Measurements from ENCODE around the gene EHMT1.
A peak's percentile ranks its signal among the peaks of the same experiment; 100 is the strongest.
"Not testable (repeated sequence)": the region's sequence is repeated elsewhere in the genome, so short reads cannot be mapped to it uniquely, and the experiment has no call there.

Gene EHMT1

GRCh38 chr9:137762414-137763061 is 143.7 kb downstream of the EHMT1 start:
- DNase-seq (ENCODE audit: low read depth) = no peak

GRCh38 chr9:137763271-137763955 is 144.6 kb downstream of the EHMT1 start:
- no peak for DNase-seq (ENCODE audit: low read depth)

GRCh38 chr9:137764171-137764671 is 145.4 kb downstream of the EHMT1 start:
- DNase-seq (ENCODE audit: low read depth) = no peak

- DNase-seq (ENCODE audit: low read depth) = no peak
Observed at GRCh38 chr9:137764981-137765380, 146.2 kb downstream of the EHMT1 start.

GRCh38 chr9:137765536-137765935 is 146.7 kb downstream of the EHMT1 start:
- no peak for DNase-seq (ENCODE audit: low read depth)

- DNase-seq (ENCODE audit: low read depth) = no peak
Observed at GRCh38 chr9:137771580-137771979, 152.8 kb downstream of the EHMT1 start.

GRCh38 chr9:137772281-137772873 is 153.6 kb downstream of the EHMT1 start:
- DNase-seq (ENCODE audit: low read depth) = peak; percentile 7

GRCh38 chr9:137774775-137775386 is 156.1 kb downstream of the EHMT1 start:
- DNase-seq (ENCODE audit: low read depth) = no peak

GRCh38 chr9:137776306-137776995 is 157.6 kb downstream of the EHMT1 start:
- no peak for DNase-seq (ENCODE audit: low read depth)

- DNase-seq (ENCODE audit: low read depth) = no peak
Observed at GRCh38 chr9:137777761-137778160, 159.0 kb downstream of the EHMT1 start.

- no peak for DNase-seq (ENCODE audit: low read depth)
Observed at GRCh38 chr9:137778336-137778735, 159.5 kb downstream of the EHMT1 start.

- DNase-seq (ENCODE audit: low read depth) = no peak
Observed at GRCh38 chr9:137778914-137779313, 160.1 kb downstream of the EHMT1 start.

GRCh38 chr9:137780031-137780430 is 161.2 kb downstream of the EHMT1 start:
- DNase-seq (ENCODE audit: low read depth) = not testable (repeated sequence)

- no peak for DNase-seq (ENCODE audit: low read depth)
Observed at GRCh38 chr9:137781906-137782585, 163.2 kb downstream of the EHMT1 start.

GRCh38 chr9:137783521-137783920 is 164.7 kb downstream of the EHMT1 start:
- DNase-seq (ENCODE audit: low read depth) = no peak

GRCh38 chr9:137784046-137784445 is 165.2 kb downstream of the EHMT1 start:
- peak; percentile 10 for DNase-seq (ENCODE audit: low read depth)

- no peak for DNase-seq (ENCODE audit: low read depth)
Observed at GRCh38 chr9:137784641-137785513, 166.1 kb downstream of the EHMT1 start.

GRCh38 chr9:137785704-137786161 is 166.9 kb downstream of the EHMT1 start:
- DNase-seq (ENCODE audit: low read depth) = no peak

GRCh38 chr9:137786511-137786920 is 167.7 kb downstream of the EHMT1 start:
- DNase-seq (ENCODE audit: low read depth) = peak; percentile 27

- no peak for DNase-seq (ENCODE audit: low read depth)
Observed at GRCh38 chr9:137787381-137787780, 168.6 kb downstream of the EHMT1 start.
